GM19372 (cell line): Measurements from ENCODE around the gene DIS3L2.
"Not testable (repeated sequence)": the region's sequence is repeated elsewhere in the genome, so short reads cannot be mapped to it uniquely, and the experiment has no call there.

ENCODE experiments used
- ATAC-seq: cut with Tn5 transposase; IDR thresholded peaks from one replicate; pipeline ENCODE4 v1.9.1; 2021; ENCODE audit warnings: mild to moderate bottlenecking, low read depth, moderate library complexity; ENCODE audit not compliant: unreplicated experiment

DIS3L2 gene

GRCh38 chr2:232146294-232146693, 184.8 kb downstream of the DIS3L2 start:
- no peak for ATAC-seq

GRCh38 chr2:232147440-232148077, 186.0 kb downstream of the DIS3L2 start:
- ATAC-seq, result no peak

GRCh38 chr2:232162187-232162586, 200.7 kb downstream of the DIS3L2 start:
- ATAC-seq, result no peak

GRCh38 chr2:232170396-232170795, 208.9 kb downstream of the DIS3L2 start:
- no peak for ATAC-seq

- ATAC-seq, result no peak
Measured at GRCh38 chr2:232174662-232175061, 213.1 kb downstream of the DIS3L2 start.

GRCh38 chr2:232176587-232176986, 215.1 kb downstream of the DIS3L2 start:
- ATAC-seq, result not testable (repeated sequence)

- no peak for ATAC-seq
Measured at GRCh38 chr2:232183279-232183678, 221.8 kb downstream of the DIS3L2 start.

GRCh38 chr2:232184346-232184745, 222.8 kb downstream of the DIS3L2 start:
- ATAC-seq, result no peak

GRCh38 chr2:232190796-232191195, 229.3 kb downstream of the DIS3L2 start:
- no peak for ATAC-seq

GRCh38 chr2:232195487-232195886, 234.0 kb downstream of the DIS3L2 start:
- ATAC-seq, result no peak

GRCh38 chr2:232196802-232197201, 235.3 kb downstream of the DIS3L2 start:
- ATAC-seq, result no peak

- no peak for ATAC-seq
Measured at GRCh38 chr2:232200195-232200594, 238.7 kb downstream of the DIS3L2 start.

- ATAC-seq, result no peak
Measured at GRCh38 chr2:232203166-232203891, 241.8 kb downstream of the DIS3L2 start.

GRCh38 chr2:232203936-232204335, 242.4 kb downstream of the DIS3L2 start:
- no peak for ATAC-seq

- no peak for ATAC-seq
Measured at GRCh38 chr2:232204457-232204931, 243.0 kb downstream of the DIS3L2 start.

GRCh38 chr2:232207174-232207573, 245.7 kb downstream of the DIS3L2 start:
- ATAC-seq, result no peak

- ATAC-seq, result no peak
Measured at GRCh38 chr2:232210306-232210705, 248.8 kb downstream of the DIS3L2 start.

- ATAC-seq, result no peak
Measured at GRCh38 chr2:232211743-232212686, 250.5 kb downstream of the DIS3L2 start.

- ATAC-seq, result no peak
Measured at GRCh38 chr2:232213176-232213575, 251.7 kb downstream of the DIS3L2 start.

GRCh38 chr2:232214053-232214452, 252.5 kb downstream of the DIS3L2 start:
- ATAC-seq, result no peak

- no peak for ATAC-seq
Measured at GRCh38 chr2:232216028-232216427, 254.5 kb downstream of the DIS3L2 start.
